ENCODE data around the gene ST3GAL4. TPM values are rescaled to one million over a fixed set of nuclear protein-coding genes. Genes with fewer than 3 reads are reported as not detected.
"Not testable (repeated sequence)": the region's sequence is repeated elsewhere in the genome, so short reads cannot be mapped to it uniquely, and the experiment has no call there.

The ST3GAL4 gene
- 26.7 and 53.3 TPM in 2 replicates for total RNA-seq (2014; rRNA removed; shearing (Covaris generic))
- polyA plus RNA-seq (2016; fragmentation: Nextera tagmentation; extraction: Ambion mirVana): 27.3 and 30.5 TPM in 2 replicates

DNA sequence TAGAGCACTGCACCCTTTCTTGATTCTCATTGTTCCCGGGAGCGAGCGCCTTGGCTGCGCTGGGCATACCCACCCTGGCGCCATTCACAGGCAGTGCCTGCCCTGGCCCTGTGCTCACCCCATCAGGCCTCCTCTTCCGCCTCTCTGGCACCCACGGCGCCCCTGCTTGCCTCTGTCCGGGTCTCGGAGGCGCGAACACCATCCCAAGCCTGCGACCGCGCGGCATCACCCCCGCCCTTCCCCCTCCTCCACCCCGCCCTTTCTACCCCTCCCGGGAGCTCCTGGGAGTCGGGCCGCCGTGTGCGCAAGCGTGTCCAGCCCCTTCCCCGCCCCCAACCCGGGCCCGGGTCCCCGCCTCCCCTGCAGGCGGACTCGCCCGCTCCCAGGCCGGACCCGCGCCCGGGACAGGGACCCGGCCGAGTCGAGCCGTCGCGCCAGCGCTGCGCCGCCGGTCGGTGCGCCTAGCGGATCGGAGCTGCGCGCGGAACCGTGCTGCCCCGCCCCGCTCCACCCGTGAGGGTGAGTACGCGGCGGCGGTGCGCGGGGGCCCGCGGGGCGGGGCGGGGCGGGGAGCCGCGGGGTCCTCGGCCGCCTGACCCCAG is at the start of gene ST3GAL4:
Gene ST3GAL4 (plus strand): TSS at position 363 of the 602 bp plus-strand sequence. CDS start 50,470 bp downstream, outside the sequence.
- Histone ChIP-seq H3F3A (ENCODE audit: insufficient read depth) (peaks cover 23% of the 10 kb centered on the region), H3K36me3 (ENCODE audit: low read depth) (no peaks in the 10 kb centered on the region), H4K20me1 (ENCODE audit: insufficient read depth) (no peaks in the 10 kb centered on the region), H3K4me3 (peak within 1 kb of the TSS; percentile 80), H3K9me3 (ENCODE audit: low read depth) (no peaks in the 10 kb centered on the region), H3K27me3 (replicated peaks; ENCODE audit: insufficient read depth) (no peaks in the 10 kb centered on the region), H3K4me2 (ENCODE audit: unreplicated experiment) (peak within 1 kb of the TSS; percentile 93), H3K79me2 (ENCODE audit: insufficient read depth) (peaks cover 78% of the 10 kb centered on the region), H3K9me2 (ENCODE audit: insufficient read depth) (no peaks in the 10 kb centered on the region), H3K9ac (peak within 1 kb of the TSS; percentile 89), H2AFZ (peak within 1 kb of the TSS; percentile 69), H3K4me1 (ENCODE audit: insufficient read depth) (peaks cover 66% of the 10 kb centered on the region), H3K27ac (peak within 1 kb of the TSS; percentile 95)
- 1% methylated on average over 35 to 55 of the region's 71 CpGs for WGBS, 2 experiments (ENCODE audit: low coverage in 1 of 2, low lambda C conversion rate in 2 of 2, missing lambda C conversion rate in 2 of 2)
- TF ChIP-seq EZH2 (IDR thresholded peaks at IDR 0.05; ENCODE audit: insufficient read depth, poor library complexity, severe bottlenecking) (no peak), EZH2phosphoT487 (IDR thresholded peaks at IDR 0.05; ENCODE audit: insufficient read depth, low read depth) (no peak)
- in situ Hi-C loops (cut with MboI): no loop called here
- DNase-seq: peak; percentile 79

DNA sequence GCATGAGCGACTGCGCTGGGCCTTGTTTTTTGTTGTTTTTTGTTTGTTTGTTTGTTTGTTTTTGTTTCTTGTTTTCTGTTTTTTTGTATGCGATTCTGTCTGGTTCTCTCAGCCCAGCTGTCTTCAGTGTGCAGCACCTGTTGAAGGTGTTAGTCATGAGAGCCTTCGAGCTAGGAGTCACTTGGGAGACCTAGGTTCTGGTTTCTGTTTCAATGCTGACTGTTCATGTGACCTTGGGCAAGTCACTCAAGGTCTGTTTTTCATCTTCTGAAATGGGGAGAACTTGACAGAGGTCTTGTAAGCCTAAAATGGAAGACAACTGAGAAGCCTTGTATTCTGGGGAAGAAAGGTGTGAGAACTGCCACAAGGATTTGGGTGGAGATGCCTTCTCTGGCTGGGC is 49.8 kb upstream of the ST3GAL4 start:
- H3K27me3 ChIP-seq (replicated peaks; ENCODE audit: insufficient read depth): no peaks in the 10 kb centered on the region
- in situ Hi-C loops (cut with MboI): no loop called here
- peaks cover 6% of the 10 kb centered on the region for H3K4me1 ChIP-seq (ENCODE audit: insufficient read depth)
- no peaks in the 10 kb centered on the region for H3K36me3 ChIP-seq (ENCODE audit: low read depth)
- H2AFZ ChIP-seq: no peak overlapping the region
- no peaks in the 10 kb centered on the region for H3K9me2 ChIP-seq (ENCODE audit: insufficient read depth)
- H4K20me1 ChIP-seq (ENCODE audit: insufficient read depth): no peaks in the 10 kb centered on the region
- WGBS, 2 experiments (ENCODE audit: low coverage in 1 of 2, low lambda C conversion rate in 2 of 2, missing lambda C conversion rate in 2 of 2): 98% methylated on average over 4 of the region's 4 CpGs
- H3K9me3 ChIP-seq (ENCODE audit: low read depth): no peaks in the 10 kb centered on the region
- no peak for DNase-seq
- H3K79me2 ChIP-seq (ENCODE audit: insufficient read depth): peaks cover 22% of the 10 kb centered on the region
- TF ChIP-seq EZH2phosphoT487 (IDR thresholded peaks at IDR 0.05; ENCODE audit: insufficient read depth, low read depth) (no peak), EZH2 (IDR thresholded peaks at IDR 0.05; ENCODE audit: insufficient read depth, poor library complexity, severe bottlenecking) (no peak)
- no peak overlapping the region for H3K4me2 ChIP-seq (ENCODE audit: unreplicated experiment)
- no peak overlapping the region for H3K4me3 ChIP-seq
- H3K9ac ChIP-seq: no peak overlapping the region
- no peak overlapping the region for H3K27ac ChIP-seq
- H3F3A ChIP-seq (ENCODE audit: insufficient read depth): peaks cover 9% of the 10 kb centered on the region

GRCh38 chr11:126307706-126308105 is 47.8 kb upstream of the ST3GAL4 start:
- Histone ChIP-seq H3K27me3 (replicated peaks; ENCODE audit: insufficient read depth) (no peaks in the 10 kb centered on the region), H3K79me2 (ENCODE audit: insufficient read depth) (peaks cover 13% of the 10 kb centered on the region), H3K36me3 (ENCODE audit: low read depth) (no peaks in the 10 kb centered on the region), H3K4me2 (ENCODE audit: unreplicated experiment) (no peak overlapping the region), H3K27ac (no peak overlapping the region), H3K4me3 (no peak overlapping the region), H3K9me3 (ENCODE audit: low read depth) (no peaks in the 10 kb centered on the region), H3F3A (ENCODE audit: insufficient read depth) (peaks cover 9% of the 10 kb centered on the region), H3K9me2 (ENCODE audit: insufficient read depth) (no peaks in the 10 kb centered on the region), H2AFZ (no peak overlapping the region), H3K9ac (no peak overlapping the region), H4K20me1 (ENCODE audit: insufficient read depth) (no peaks in the 10 kb centered on the region), H3K4me1 (ENCODE audit: insufficient read depth) (peaks cover 6% of the 10 kb centered on the region)
- in situ Hi-C loops (cut with MboI): no loop called here
- TF ChIP-seq EZH2phosphoT487 (IDR thresholded peaks at IDR 0.05; ENCODE audit: insufficient read depth, low read depth) (no peak), EZH2 (IDR thresholded peaks at IDR 0.05; ENCODE audit: insufficient read depth, poor library complexity, severe bottlenecking) (no peak)
- peak; percentile 68 for DNase-seq
- 47 to 49% methylated on average over 5 of the region's 5 CpGs for WGBS, 2 experiments (ENCODE audit: low coverage in 1 of 2, low lambda C conversion rate in 2 of 2, missing lambda C conversion rate in 2 of 2)

DNA sequence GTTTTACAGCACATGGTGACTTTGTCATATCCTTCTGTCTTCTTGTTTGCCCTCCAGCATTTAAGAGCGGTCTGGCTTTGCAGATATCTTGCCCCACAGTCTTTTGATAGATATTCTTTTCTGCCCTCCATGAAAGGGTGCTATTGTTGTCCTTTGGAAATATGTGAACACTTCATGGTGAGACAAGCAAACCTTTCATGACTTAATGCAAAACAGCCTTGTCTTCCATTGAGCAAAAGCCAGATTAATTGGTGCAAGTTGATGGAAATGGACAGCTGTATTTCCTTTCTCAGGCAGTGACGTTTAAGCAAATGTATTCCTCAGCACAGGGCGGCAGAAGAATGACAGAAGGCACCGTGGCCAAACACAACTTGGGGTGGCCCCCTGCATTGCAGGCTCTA is 47.2 kb upstream of the ST3GAL4 start:
- Histone ChIP-seq H3K4me3 (no peak overlapping the region), H3K9ac (no peak overlapping the region), H3F3A (ENCODE audit: insufficient read depth) (peaks cover 9% of the 10 kb centered on the region), H3K9me3 (ENCODE audit: low read depth) (no peaks in the 10 kb centered on the region), H2AFZ (no peak overlapping the region), H3K4me1 (ENCODE audit: insufficient read depth) (peaks cover 6% of the 10 kb centered on the region), H3K27me3 (replicated peaks; ENCODE audit: insufficient read depth) (no peaks in the 10 kb centered on the region), H3K4me2 (ENCODE audit: unreplicated experiment) (no peak overlapping the region), H3K36me3 (ENCODE audit: low read depth) (no peaks in the 10 kb centered on the region), H3K79me2 (ENCODE audit: insufficient read depth) (peaks cover 7% of the 10 kb centered on the region), H4K20me1 (ENCODE audit: insufficient read depth) (no peaks in the 10 kb centered on the region), H3K27ac (no peak overlapping the region), H3K9me2 (ENCODE audit: insufficient read depth) (no peaks in the 10 kb centered on the region)
- TF ChIP-seq EZH2 (IDR thresholded peaks at IDR 0.05; ENCODE audit: insufficient read depth, poor library complexity, severe bottlenecking): no peak
- 61 to 63% methylated on average over 4 of the region's 4 CpGs for WGBS, 2 experiments (ENCODE audit: low coverage in 1 of 2, low lambda C conversion rate in 2 of 2, missing lambda C conversion rate in 2 of 2)
- no peak for DNase-seq
- in situ Hi-C loops (cut with MboI): no loop called here

- not testable (repeated sequence) for H3K27ac ChIP-seq
These were observed 46.7 kb upstream of the ST3GAL4 start for GRCh38 chr11:126308771-126309170.

More at GRCh38 chr11:126308771-126309170, 46.7 kb upstream of the ST3GAL4 start:
- H3K79me2 ChIP-seq (ENCODE audit: insufficient read depth); H3K4me3 ChIP-seq; H3F3A ChIP-seq (ENCODE audit: insufficient read depth); H3K9ac ChIP-seq; H3K9me3 ChIP-seq (ENCODE audit: low read depth); H3K36me3 ChIP-seq (ENCODE audit: low read depth); H4K20me1 ChIP-seq (ENCODE audit: insufficient read depth); H3K9me2 ChIP-seq (ENCODE audit: insufficient read depth); in situ Hi-C loops (cut with MboI); H3K27me3 ChIP-seq (replicated peaks; ENCODE audit: insufficient read depth); DNase-seq; H2AFZ ChIP-seq; H3K4me2 ChIP-seq (ENCODE audit: unreplicated experiment): not testable (repeated sequence)
- 98 to 100% methylated on average over 3 to 4 of the region's 4 CpGs for WGBS, 2 experiments (ENCODE audit: low coverage in 1 of 2, low lambda C conversion rate in 2 of 2, missing lambda C conversion rate in 2 of 2)
- peaks cover 11% of the 10 kb centered on the region for H3K4me1 ChIP-seq (ENCODE audit: insufficient read depth)

Data from GM23248 (cell line).